Activated CD4-positive, CD25-positive, alpha-beta regulatory T cell (primary cell): Measurements from ENCODE around the gene BDNF.
"Not testable (repeated sequence)": the region's sequence is repeated elsewhere in the genome, so short reads cannot be mapped to it uniquely, and the experiment has no call there.

Experiments
- DNase-seq, 4 experiments: peaks; one replicate each; lab custom pipeline; 2025; lab: John Stamatoyannopoulos, UW

BDNF gene

DNA sequence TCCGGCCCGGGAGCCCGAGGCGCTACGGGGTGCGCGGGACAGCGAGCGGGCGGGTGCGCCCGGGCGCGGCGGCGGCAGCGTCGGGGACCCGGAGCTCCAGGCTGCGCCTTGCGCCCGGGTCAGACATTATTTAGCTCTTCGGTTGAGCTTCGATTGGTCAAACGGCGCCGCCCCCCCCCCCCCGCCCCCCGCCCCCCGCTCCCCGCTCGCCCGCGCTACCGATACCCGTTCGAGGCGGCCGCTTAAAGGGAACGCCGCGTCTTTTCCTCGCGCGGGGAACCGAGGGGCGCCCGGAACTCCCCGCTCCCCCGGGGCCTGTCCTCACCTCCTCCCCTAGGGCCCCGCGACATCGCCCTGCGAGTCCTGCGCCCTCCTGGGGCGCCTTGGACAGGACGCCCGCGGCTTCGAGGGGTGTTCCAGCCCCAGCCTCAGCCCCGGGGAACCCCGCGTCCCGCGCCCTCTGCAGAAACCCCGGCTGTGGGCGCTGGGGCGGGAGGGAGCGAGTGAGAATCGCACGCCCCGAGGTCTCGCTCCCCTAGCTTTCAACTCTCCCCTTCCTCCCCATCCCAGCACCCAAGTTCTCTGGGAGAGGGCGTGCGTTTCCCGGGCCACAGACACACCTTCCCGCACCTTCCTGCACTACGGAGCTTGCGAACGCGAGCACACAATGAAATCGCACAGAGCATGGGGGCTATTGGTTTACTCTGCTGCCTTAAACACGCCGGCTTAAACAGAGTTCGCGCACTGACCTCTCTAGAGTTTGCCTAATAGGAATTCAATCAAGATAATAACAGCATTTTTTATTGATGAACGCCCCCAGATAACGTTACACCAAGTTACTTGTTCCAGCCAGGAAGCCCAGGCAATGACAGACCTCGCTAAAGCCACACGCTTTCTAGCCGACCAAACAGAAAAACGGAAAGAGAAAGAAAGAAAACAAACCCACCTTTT is at the start of gene BDNF:
Gene BDNF, minus strand, starts transcription at position 105 of the 951 bp plus-strand sequence. CDS start 41,891 bp downstream, outside the sequence.
- no peak for DNase-seq

DNA sequence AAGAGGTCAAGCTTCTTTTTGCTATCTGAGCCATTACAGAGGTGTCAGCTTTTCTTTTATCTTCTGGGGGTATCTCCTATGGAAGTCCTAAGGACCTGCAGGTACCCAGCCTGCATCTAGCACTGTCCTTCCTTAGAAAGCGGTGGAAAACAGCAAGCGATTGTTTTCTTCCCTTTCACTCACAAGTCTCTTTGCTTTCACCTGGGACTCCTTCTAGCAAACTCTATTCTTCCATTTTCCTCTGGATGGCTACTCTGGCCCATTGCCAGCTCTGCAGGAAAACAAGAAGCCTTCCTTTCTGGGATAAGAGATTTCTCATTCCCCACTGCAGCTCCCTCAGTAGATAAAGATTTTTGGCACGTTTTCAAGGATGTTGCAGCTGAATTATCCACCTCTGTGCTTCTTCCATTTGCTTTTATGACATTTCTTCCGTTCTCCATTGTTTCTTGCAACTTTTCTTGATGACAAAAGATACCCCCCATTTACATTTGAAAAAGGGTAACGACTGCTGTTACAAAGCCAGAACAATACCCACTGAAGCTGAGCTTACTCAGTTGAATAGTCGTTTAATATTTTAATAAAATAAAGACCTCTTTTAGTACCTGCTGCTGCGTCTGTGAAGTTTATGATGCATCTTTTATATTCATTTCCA is 40.2 kb upstream of the BDNF start:
- DNase-seq: no peak

DNA sequence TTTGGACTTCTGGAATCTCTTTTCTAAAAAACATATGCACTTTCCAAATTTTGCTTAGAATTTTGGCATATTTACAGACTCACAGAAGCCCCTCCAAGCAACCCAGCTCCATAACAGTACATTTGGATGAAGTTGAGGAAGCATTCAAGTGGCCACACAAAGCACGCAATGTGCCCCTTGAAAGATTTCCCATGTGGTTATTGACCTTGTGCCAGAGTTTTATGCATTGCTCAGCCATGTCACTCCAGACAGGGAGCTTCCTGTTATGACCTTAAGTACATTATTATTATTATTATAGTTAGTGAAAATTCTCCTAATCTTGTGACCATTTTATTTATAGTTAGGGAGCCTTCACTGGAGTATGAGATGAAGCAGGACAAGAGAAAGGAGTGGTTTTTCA is 35.0 kb upstream of the BDNF start:
- DNase-seq: no peak

DNA sequence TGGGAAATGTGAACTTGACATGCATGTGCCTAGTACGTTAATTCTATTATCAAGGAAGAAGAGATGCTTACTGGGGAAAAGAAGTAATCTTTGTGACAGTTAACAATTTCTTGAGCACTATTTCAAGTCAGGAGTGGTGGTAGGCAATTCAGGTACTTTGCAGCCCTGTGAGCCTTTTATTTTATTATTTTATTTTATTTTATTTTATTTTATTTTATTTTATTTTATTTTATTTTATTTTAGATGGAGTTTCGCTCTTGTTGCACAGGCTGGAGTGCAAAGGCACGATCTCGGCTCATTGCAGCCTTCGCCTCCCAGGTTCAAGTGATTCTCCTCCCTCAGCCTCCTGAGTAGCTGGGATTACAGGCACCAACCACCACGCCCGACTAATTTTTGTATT is 31.5 kb upstream of the BDNF start:
- DNase-seq: not testable (repeated sequence)

DNA sequence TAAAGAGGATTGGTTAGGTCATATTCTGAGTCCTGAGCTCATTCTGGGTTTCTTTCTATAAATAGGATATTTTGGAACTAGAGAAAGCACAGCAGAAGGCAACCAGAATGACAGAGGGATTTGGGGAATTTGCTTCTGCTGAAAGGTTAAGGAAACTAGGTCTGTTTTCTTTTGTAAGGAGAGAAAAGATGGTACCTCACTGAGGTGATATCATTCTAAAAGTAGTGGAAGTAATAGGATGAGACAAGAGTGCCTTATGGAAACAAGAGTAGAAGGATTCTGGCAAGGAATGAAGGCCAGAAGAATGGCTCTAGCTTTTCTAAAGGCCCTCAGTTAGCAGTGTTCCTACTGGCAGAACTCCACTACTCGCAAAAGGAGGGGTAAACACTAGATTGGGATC is 26.7 kb upstream of the BDNF start:
- no peak for DNase-seq

DNA sequence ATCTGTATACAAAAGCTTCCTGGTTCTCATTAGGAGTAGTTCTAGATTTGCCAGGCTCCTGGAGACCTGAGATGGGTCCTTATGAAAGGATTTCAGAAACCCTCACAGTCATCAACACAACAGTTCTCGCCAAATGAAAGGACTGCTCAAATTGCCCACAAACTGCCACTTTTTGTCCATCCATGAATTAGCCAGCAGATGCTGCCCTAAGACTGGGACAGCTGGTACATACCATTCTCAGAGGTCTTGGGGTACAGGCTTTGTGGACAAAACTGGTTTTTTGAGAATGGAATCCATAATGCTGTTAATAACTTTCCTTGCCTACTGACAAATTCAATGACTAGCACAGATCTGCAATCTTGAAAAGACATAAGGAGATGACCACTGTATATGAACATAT is 23.4 kb upstream of the BDNF start:
- no peak for DNase-seq

DNA sequence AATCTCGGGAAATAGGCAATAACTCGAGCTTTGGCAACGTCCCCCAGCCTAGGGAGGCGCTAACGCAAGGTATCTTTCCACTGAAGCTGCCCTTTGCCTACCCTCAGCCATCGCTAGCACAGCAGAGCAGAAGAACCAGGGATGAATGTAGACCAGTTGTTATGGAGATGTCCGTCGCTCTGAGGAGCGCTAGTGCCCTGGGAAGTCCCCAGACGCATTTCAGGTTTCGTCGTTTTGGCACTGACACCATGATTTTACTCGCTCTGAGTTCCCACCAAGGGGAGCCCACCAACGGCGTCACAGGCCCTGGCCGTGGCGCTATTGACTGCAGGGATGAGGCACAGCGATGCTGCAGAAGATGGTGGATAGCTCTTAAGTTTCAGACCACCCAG is 22.7 kb upstream of the BDNF start:
- no peak for DNase-seq

DNA sequence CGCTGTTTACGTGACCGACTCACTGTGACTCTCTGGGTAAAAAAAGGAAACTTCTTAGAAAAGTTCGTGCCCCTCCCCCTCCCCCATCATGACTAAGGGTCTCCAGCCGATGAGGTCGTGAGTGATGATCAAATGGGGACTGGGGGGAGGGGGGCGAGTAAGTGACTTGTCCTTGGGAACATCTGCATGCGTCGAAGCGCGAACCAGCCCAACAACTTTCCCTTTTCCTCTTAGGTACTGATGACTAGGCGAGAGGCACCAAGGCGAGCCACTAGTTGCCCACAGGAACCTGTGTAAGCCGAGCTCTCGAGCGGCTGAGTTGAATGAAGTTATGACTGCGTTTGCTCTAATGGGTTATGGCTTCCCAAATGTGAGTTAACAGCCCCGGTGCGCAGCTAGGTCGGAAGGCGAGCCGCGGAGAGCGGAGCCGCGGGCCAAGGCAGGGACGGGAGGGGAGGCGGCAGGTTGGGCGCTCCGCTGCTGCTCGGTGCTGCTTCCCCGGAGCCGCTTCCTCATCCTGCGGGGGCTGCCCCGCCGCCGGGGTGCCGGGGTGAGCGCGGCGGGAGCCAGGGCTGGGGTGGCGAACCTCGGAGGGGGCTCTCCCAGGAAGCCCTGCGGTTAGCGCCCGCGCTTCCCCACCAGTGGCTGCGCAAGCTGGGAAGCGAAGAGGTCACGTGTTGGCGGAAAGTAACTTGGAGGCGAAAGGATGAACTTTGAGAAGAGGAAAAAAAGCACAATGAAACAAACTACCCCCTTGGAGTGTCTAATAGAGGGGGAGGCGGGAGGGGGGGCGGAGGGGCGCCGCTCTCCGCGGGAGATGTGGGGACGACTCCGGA is 22.1 kb upstream of the BDNF start:
- no peak for DNase-seq

DNA sequence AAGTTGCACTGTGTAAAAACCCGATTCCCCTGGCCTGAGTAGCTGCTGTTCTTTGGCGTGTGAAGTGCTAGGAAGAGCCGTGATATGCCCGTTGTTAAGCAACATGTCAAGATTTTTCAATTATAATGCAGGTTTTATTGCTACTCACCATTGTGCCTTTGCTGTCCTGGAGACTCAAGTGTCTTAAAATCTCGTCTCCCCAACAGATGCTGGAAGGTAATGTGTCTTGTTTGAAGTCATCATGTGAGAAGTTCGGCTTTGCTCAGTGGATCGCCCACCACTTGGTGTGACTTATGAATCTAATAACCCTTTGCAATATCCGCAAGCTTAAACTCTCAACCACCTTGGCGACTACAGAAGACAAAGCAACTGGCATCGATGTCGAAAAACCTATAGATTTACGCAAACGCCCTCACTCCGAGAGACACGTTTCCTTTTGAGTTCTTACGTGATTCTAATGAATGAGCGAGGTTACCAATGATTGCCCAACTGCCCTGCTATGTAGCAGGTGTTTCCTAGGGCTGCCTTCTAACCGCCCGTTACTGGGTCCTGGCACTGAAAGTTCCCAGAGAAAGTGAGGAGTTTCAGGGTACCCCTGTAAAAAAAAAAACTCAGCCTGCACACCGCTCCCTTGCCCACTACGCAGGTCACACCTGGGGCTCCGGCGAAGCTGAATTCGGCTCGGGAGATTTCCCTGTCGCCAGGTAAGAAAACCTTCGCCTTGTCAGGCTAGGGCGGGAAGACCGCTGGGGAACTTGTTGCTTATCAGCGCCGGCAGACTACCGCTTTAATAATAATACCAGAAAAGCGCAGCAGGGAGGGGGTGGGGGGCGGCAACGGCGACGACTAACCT is 21.2 kb upstream of the BDNF start:
- DNase-seq: no peak

DNA sequence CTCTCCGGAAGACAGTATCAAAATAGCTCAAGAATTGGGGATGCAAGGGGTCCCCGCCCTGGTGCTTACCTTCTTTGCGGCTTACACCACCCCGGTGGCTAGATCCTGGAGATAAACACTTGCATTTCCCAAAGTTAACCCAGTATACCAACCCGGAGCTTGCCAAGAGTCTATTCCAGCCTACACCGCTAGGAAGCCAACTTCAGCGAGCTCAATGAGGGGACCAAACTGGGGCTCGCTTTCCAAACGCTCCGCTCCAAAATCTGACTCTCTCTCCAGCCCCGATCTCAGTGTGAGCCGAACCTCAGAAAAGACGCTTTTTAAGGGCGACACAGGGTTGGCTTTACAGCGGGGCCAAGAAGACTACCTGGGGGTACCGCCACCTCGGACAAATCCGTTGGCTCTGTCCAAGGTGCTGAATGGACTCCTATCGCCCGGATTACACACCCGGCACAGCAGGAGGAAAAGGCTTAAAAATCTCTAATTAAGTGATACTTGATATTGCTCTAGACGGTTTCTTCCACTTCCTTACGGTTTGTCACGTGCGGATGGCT is 20.1 kb upstream of the BDNF start:
- DNase-seq: no peak

DNA sequence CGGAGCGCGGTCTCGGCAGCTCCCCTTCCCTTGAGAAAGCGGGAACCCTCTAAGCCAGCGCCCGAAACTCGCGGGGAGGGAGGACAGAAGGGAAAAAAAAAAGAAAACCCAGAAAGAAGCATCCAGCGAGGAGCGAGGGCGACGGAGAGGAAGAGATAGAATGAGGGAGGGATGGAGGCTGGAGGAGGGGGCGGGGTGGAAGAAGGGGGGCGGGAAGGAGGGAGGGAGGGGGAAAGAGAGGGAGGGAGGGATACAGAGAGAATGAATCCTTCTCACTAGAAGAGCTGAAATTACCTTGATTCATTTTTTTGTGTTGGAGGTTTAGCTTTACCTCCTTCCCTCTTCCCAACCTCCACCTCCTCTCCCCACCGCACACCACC is 19.3 kb upstream of the BDNF start:
- no peak for DNase-seq

DNA sequence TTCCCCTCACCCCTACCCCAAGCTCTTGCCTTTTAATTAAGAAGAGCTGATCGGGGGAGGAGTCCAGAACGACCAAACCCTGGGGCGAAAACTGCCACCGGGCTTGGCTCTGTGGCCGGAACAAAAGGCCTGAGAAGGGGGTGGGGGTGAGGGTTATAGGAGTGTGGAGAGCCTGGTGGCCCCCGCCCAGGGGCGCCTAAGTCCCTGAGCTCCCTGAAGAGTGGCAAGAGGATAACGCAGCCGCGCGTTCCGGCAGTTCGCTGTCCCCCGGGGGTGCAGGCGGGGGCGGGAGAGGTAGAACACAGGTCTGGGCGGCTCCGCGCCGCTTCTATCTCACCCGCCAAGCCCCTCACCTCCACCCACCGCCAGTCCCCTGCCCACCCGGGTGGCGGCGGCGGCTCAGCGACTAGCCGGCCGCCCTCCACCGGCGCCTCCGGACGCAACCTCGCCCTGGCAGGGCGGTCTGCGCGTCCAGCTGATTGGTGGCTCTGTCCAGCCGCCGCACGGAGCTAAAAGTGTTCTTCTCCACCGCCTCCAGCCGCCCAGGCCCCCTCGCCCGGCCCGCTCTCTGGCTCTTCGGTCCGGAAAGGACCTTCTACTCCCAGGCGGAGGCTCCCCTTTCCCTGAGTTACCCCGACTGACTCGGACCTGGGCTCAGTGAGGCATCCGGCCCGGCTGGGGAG is 18.7 kb upstream of the BDNF start:
- DNase-seq: no peak

DNA sequence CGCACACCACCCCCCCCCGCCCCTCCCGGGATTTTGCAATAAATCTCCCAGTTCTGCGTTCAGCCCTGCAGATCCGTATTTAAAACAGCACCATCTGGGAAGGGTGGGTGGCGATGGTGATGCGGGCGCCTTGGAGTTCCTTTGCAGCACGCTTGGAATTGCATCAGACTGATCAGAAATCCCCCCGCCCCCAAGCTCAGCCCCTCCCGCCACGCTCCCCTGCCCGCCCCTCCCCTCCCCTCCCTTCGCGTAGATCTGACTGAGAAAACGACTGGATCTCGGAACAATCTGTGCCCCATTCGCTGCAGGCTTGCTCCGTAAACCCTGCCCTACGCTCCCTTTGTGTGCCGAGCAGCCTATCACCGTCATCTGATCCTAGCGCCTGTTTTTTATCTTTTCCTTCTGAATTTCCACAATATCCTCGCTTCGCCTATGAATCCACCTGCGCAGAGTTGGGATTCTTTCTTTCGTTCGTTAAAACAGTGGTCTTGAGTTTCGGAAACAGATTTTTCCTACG is 18.1 kb upstream of the BDNF start:
- no peak for DNase-seq

DNA sequence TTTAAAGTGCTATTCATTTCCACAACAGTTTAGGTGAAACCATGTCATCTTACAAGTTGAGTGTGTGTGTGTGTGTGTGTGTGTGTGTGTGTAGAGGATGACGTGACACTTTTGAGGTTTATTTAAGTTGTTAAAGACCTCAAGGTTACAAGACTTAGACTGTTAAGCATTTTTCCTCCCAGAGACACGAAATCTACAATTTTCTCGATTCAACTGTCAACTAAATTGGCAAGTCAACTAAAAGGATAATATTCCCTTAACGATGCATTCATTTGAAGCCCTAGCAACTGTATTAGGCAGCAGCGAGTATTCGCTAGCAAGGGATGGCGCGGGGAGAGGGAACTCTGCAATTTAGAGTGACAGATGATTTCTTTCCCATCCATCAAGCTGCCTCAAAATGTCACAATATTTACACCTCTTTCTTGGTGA is 17.6 kb upstream of the BDNF start:
- no peak for DNase-seq

DNA sequence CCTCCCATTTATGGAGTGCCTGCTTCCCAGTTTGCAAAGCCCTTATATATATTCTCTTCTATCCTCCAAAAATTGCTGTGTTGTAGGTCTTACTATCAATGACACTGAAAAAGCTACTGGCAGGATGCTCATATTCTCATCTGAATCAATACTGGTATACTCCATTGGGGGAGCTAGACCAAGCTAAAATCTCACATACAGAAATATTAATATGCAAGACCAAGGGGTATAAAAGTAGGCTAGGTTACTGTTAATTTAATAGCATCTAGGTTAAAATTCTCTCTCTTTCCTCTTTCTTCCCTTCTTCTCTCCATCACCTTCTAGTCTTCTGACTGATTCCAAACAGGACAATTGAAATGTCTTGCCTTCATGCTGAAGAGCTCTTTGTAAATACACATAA is 17.1 kb upstream of the BDNF start:
- DNase-seq: no peak

DNA sequence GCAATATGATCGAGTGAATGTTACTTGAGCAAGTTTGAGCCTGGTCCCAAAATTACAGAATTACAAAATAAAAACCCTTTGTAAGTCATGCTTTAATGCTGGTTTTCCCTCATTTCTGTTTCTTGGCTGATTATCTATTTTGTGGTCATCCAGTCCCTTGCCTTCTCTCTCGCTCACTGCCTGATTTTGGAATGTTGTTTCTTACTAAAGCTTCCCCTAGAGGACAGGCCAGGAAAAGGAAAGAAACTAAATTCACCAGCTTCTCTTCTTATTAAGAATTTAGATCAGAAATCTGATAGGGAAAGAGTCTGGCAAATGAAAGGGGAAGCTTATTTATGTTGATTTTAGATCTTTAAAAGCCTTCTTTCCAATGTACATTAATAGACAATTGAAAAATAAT is 16.6 kb upstream of the BDNF start:
- DNase-seq: no peak

DNA sequence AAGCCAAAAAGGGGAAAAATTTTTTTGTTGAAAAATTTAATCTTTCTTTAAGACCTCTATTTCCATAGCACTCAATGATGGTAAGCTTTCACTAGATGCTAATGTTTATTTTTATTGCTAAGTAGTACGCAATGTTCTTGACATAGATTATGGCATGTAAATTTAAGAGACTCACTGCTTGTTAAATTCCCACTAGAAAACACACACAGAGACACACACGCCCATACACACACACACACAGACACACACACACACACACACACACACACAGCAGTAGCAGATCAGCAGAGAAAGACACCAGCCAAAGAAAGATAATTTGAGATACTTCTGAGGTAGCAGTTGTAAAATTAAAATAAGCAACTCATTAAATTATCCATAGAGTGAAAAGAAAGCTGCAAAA is 16.0 kb upstream of the BDNF start:
- no peak for DNase-seq

DNA sequence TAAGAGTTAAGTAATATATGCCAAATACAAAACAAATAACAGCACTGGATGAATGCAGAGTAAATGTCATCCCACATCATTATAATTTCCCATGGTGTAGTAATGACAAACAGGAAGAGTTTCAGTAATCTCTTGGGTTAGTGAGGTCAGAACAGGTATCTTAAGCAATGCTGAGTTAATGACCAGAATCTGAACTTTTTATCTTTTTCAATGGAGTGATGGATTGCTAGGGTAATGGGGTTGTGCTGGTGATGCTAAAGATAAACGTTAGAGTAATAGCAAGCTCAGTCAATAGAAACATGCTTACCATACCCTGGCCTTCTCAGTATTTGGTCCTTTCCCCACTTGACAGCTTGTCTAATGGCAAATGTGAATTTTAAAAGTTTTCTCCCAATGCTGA is 11.5 kb upstream of the BDNF start:
- no peak for DNase-seq

DNA sequence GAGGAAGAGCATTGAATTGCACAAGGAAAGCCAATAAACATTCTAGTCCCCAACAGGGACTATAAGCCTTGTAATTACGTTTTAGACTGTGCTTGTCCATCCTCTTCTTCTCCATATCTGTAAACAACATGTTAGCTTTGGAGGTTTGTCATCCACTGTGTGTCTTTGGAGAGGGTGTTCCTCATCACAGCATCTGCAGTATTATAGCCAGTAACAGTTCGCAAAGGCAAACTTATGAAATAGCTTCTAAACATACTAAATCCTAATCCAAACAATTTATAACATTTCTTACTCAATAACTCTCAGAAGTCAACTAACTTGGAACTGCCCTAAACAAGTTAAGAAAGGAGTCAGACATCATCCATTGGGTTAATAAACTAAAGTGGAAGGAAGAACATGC is 10.3 kb upstream of the BDNF start:
- DNase-seq: no peak

DNA sequence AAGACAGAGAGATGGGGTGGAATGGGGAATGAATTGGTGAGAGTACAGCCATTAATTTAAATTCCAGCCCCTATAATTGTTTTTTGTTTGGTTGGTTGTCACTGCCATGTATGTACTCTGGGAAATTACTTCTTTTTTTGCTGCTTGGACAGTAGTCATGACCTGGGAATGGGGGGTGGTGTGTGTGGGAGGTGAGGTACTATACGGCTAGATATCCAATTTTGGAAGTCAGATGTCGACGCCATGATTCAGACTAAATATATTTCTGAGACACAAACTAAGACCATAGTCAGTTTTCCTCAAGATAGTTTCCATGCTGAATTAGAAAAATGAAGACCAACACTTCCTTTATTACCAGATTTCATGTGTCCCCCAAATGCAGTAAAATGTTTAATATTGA is 7.4 kb upstream of the BDNF start:
- DNase-seq: no peak
